Measurements from ENCODE around the gene NPTN. TPM values are rescaled to one million over a fixed set of nuclear protein-coding genes. Genes with fewer than 3 reads are reported as not detected.

NPTN gene
- polyA plus RNA-seq, 1 of the 3 experiments (the other 2 are of a cell fraction): 177 TPM

- DNase-seq: no peak
- Histone ChIP-seq H3K9ac (no peak overlapping the region), H3F3A (replicated peaks; ENCODE audit: insufficient read depth) (no peaks in the 10 kb centered on the region), H2AFZ (ENCODE audit: low read depth) (no peak overlapping the region), H3K4me2 (no peak overlapping the region), H3K27ac (ENCODE audit: low read depth in 2 of 2, low read length in 1 of 2) (no peak overlapping the region), H3K27me3 (ENCODE audit: insufficient read depth) (no peaks in the 10 kb centered on the region; the same call in 1 of the 2 replicates), H3K9me3 (no peaks in the 10 kb centered on the region), H3K4me3 (ENCODE audit: low read depth in 2 of 2, low read length in 1 of 2) (no peak overlapping the region), H3K36me3 (replicated peaks in 1 of 2; ENCODE audit: control insufficient read depth in 1 of 2, insufficient read depth in 2 of 2, low read length in 1 of 2) (no peaks in the 10 kb centered on the region), H3K79me2 (ENCODE audit: insufficient read depth) (no peaks in the 10 kb centered on the region), H3K4me1 (ENCODE audit: control insufficient read depth in 1 of 2, insufficient read depth in 2 of 2, low read depth in 1 of 2, low read length in 1 of 2) (no peaks in the 10 kb centered on the region; a peak in 2 of 4 replicates), H4K20me1 (ENCODE audit: insufficient read depth) (no peaks in the 10 kb centered on the region), H3K9me2 (no peaks in the 10 kb centered on the region)
- ChIA-PET CTCF (no interaction called here), POLR2A (no interaction called here)
- TF ChIP-seq FOSL2 (IDR thresholded peaks at IDR 0.05; ENCODE audit: borderline replicate concordance, low read depth) (no peak), SMC3 (IDR thresholded peaks at IDR 0.05; ENCODE audit: low read depth, low read length) (no peak), POLR2AphosphoS5 (IDR thresholded peaks at IDR 0.05; ENCODE audit: low read depth, low read length) (no peak), MAX (IDR thresholded peaks at IDR 0.05; ENCODE audit: low read depth) (no peak), NFIC (IDR thresholded peaks at IDR 0.05; ENCODE audit: borderline replicate concordance) (no peak), REST (IDR thresholded peaks at IDR 0.05; ENCODE audit: low read depth, low read length) (no peak), PBX3 (IDR thresholded peaks at IDR 0.05) (no peak), GABPA (IDR thresholded peaks at IDR 0.05; ENCODE audit: low read depth) (no peak), RCOR1 (IDR thresholded peaks at IDR 0.05; ENCODE audit: low read length) (no peak), GATA2 (CRISPR knock-in tag; IDR thresholded peaks at IDR 0.05) (no peak), CHD2 (IDR thresholded peaks at IDR 0.05; ENCODE audit: low read length, partially characterized antibody) (no peak), CTCF (IDR thresholded peaks at IDR 0.05) (no peak), FOXM1 (IDR thresholded peaks at IDR 0.05; ENCODE audit: low read depth) (no peak), EZH2phosphoT487 (IDR thresholded peaks at IDR 0.05; ENCODE audit: borderline replicate concordance, low read depth) (no peak), NRF1 (IDR thresholded peaks at IDR 0.05; ENCODE audit: low read depth, low read length) (no peak), USF1 (IDR thresholded peaks at IDR 0.05; ENCODE audit: borderline replicate concordance, low read depth) (no peak)
- WGBS (ENCODE audit: low lambda C conversion rate): 48% methylated on average over 3 of the region's 3 CpGs
Measured at GRCh38 chr15:73654659-73655058, 21.5 kb upstream of the NPTN start.
